H1 (cell line): ENCODE data around the gene IGF1.

ENCODE experiments used
- EZH2 ChIP-seq: fragments of 200-600 bp; sonication (generic); IDR thresholded peaks from 2 replicates; pipeline ENCODE4 v1.7.1; 2012; ENCODE audit warnings: low read depth, mild to moderate bottlenecking, moderate library complexity, low read length, inconsistent platforms; ENCODE audit not compliant: severe bottlenecking
- POLR2A ChIP-seq, 2 experiments: IDR thresholded peaks; 1 replicate in 1 of 2; 2 replicates in 1 of 2; pipeline ENCODE4 v1.6.1; 2011; ENCODE audit warnings: low read depth in 2 of 2, low read length in 2 of 2, mild to moderate bottlenecking in 2 of 2; ENCODE audit errors: control extremely low read depth in 1 of 2
- POLR2AphosphoS5 ChIP-seq: IDR thresholded peaks from 2 replicates; pipeline ENCODE4 v1.6.1; 2011; ENCODE audit warnings: low read depth, low read length
- SP4 ChIP-seq: IDR thresholded peaks from 2 replicates; pipeline ENCODE4 v1.6.1; 2012; ENCODE audit warnings: low read length, inconsistent platforms
- TCF12 ChIP-seq: IDR thresholded peaks from 2 replicates; pipeline ENCODE4 v1.6.1; 2011; ENCODE audit warnings: low read depth, mild to moderate bottlenecking, low read length

GRCh38 chr12:102438047-102438826 lies 42.1 kb downstream of the IGF1 start:
- TF ChIP-seq TCF12 (no peak), POLR2AphosphoS5 (no peak), POLR2A (IDR thresholded peaks at IDR 0.05; ENCODE audit: control extremely low read depth in 1 of 2, low read depth in 2 of 2, low read length in 2 of 2) (no peak), SP4 (no peak), EZH2 (no peak)
